Measurements from ENCODE around the gene GPX1.

DNA sequence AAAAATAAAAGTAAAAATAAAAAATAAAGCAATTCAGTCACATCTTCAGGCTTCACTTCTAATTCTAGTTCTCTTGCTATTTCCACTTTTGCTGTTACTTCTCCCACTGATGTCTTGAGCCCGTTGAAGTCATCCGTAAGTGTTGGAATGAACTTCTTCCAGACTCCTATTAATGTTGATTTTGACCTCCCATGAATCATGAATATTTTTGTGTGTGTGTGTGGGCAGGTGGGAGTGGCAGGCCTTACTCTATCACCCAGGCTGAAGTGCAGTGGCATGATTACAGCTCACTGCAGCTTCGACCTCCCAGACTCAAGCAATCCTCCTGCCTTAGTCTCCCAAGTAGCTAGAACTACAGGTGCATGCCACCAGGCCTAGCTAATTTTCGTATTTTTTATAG is 29.0 kb downstream of the GPX1 start:
- TF ChIP-seq CTCF (conservative IDR thresholded peaks at IDR 0.05; ENCODE audit: low read depth, low read length), result no peak
- no peak for TF ChIP-seq EZH2 (IDR thresholded peaks at IDR 0.05; ENCODE audit: low read length, unreplicated experiment)
- no peak for TF ChIP-seq EZH2phosphoT487 (IDR thresholded peaks at IDR 0.05; ENCODE audit: borderline replicate concordance, low read length)

All from PC-3 (cell line).